Measurements from ENCODE around the gene KCNJ8. TPM values are rescaled to one million over a fixed set of nuclear protein-coding genes. Genes with fewer than 3 reads are reported as not detected.
A peak's percentile ranks its signal among the peaks of the same experiment; 100 is the strongest.

KCNJ8 gene
- total RNA-seq, 1 donor from 2014 or later, result 12.8 TPM

GRCh38 chr12:21771311-21771710 is 3.2 kb downstream of the KCNJ8 start:
- no peaks in the 10 kb centered on the region for H3K4me1 ChIP-seq
- no peak for TF ChIP-seq CTCF (IDR thresholded peaks at IDR 0.05)
- no peaks in the 10 kb centered on the region for H3K9me3 ChIP-seq
- H3K4me3 ChIP-seq, result no peak overlapping the region
- DNase-seq (no peak), ATAC-seq (no peak)
- H3K36me3 ChIP-seq, result peaks cover under 1% of the 10 kb centered on the region
- intact Hi-C loops (cut with DNase I), result no loop called here
- H3K27me3 ChIP-seq (ENCODE audit: low read depth), result peaks cover 17% of the 10 kb centered on the region
- no peak overlapping the region for H3K27ac ChIP-seq

- Histone ChIP-seq H3K4me3 (no peak overlapping the region), H3K27me3 (ENCODE audit: low read depth) (peaks cover 10% of the 10 kb centered on the region), H3K9me3 (no peaks in the 10 kb centered on the region), H3K36me3 (peaks cover 10% of the 10 kb centered on the region), H3K27ac (no peak overlapping the region), H3K4me1 (no peaks in the 10 kb centered on the region)
- no peak for TF ChIP-seq CTCF (IDR thresholded peaks at IDR 0.05)
- DNase-seq, result no peak
- intact Hi-C loops (cut with DNase I), result no loop called here
- no peak for ATAC-seq
Observed at GRCh38 chr12:21769307-21769706, 5.2 kb downstream of the KCNJ8 start.

GRCh38 chr12:21766403-21766802 is 8.1 kb downstream of the KCNJ8 start:
- DNase-seq (no peak), ATAC-seq (no peak)
- Histone ChIP-seq H3K36me3 (peaks cover 10% of the 10 kb centered on the region), H3K9me3 (no peaks in the 10 kb centered on the region), H3K27me3 (ENCODE audit: low read depth) (no peaks in the 10 kb centered on the region), H3K4me3 (no peak overlapping the region), H3K4me1 (no peaks in the 10 kb centered on the region), H3K27ac (no peak overlapping the region)
- intact Hi-C loops (cut with DNase I), result no loop called here
- TF ChIP-seq CTCF (IDR thresholded peaks at IDR 0.05), result no peak

- ATAC-seq (no peak), DNase-seq (no peak)
- Histone ChIP-seq H3K27me3 (ENCODE audit: low read depth) (no peaks in the 10 kb centered on the region), H3K36me3 (peaks cover 10% of the 10 kb centered on the region), H3K4me3 (no peak overlapping the region), H3K27ac (no peak overlapping the region), H3K9me3 (no peaks in the 10 kb centered on the region), H3K4me1 (no peaks in the 10 kb centered on the region)
- intact Hi-C loops (cut with DNase I), result no loop called here
- no peak for TF ChIP-seq CTCF (IDR thresholded peaks at IDR 0.05)
Observed at GRCh38 chr12:21764950-21765349, 9.6 kb downstream of the KCNJ8 start.

- Histone ChIP-seq H3K4me3 (no peak overlapping the region), H3K4me1 (no peaks in the 10 kb centered on the region), H3K9me3 (no peaks in the 10 kb centered on the region), H3K27ac (no peak overlapping the region), H3K27me3 (ENCODE audit: low read depth) (no peaks in the 10 kb centered on the region), H3K36me3 (peaks cover 10% of the 10 kb centered on the region)
- intact Hi-C loops (cut with DNase I), result no loop called here
- TF ChIP-seq CTCF (IDR thresholded peaks at IDR 0.05), result no peak
- DNase-seq (no peak), ATAC-seq (peak; percentile 80 to 90)
Observed at GRCh38 chr12:21764065-21764464, 10.4 kb downstream of the KCNJ8 start.

GRCh38 chr12:21763531-21763930 is 11.0 kb downstream of the KCNJ8 start:
- TF ChIP-seq CTCF (IDR thresholded peaks at IDR 0.05), result no peak
- no peaks in the 10 kb centered on the region for H3K4me1 ChIP-seq
- no peak overlapping the region for H3K27ac ChIP-seq
- H3K27me3 ChIP-seq (ENCODE audit: low read depth), result no peaks in the 10 kb centered on the region
- intact Hi-C loops (cut with DNase I), result no loop called here
- no peak overlapping the region for H3K4me3 ChIP-seq
- H3K36me3 ChIP-seq, result peaks cover 10% of the 10 kb centered on the region
- DNase-seq, result no peak
- peak; percentile 16 to 37 for ATAC-seq
- H3K9me3 ChIP-seq, result no peaks in the 10 kb centered on the region

Data from lower lobe of right lung (tissue), 2 donors.